HepG2 (cell line): ENCODE results near the gene CREM. TPM values are rescaled to one million over a fixed set of nuclear protein-coding genes. Genes with fewer than 3 reads are reported as not detected.

Experiments
- BHLHE40 ChIP-seq: IDR thresholded peaks from 2 replicates; pipeline ENCODE4 v1.6.1; 2011; ENCODE audit warnings: low read length, improper control_type of control experiment
- EP300 ChIP-seq, 3 experiments: sonication (generic) in 1 of 3; formaldehyde crosslinking in 1 of 3; IDR thresholded peaks; 2 replicates each; pipeline versions ENCODE4 v1.5.1 to v1.6.1; 2011 to 2020; ENCODE audit warnings: low read depth in 2 of 3, low read length in 2 of 3, borderline replicate concordance in 1 of 3, improper control_type of control experiment in 1 of 3, mild to moderate bottlenecking in 1 of 3, missing genetic modification reagents in 1 of 3, moderate library complexity in 1 of 3
- HDAC1 ChIP-seq: sonication (generic); formaldehyde crosslinking; IDR thresholded peaks from 2 replicates; pipeline ENCODE4 v1.5.1; 2020; ENCODE audit warnings: mild to moderate bottlenecking, missing genetic modification reagents
- HNF4G ChIP-seq, 2 experiments: sonication (generic) in 1 of 2; formaldehyde crosslinking in 1 of 2; IDR thresholded peaks; 2 replicates each; pipeline versions ENCODE4 v1.4.0 to v1.6.1; 2011 to 2020; ENCODE audit warnings: borderline replicate concordance in 2 of 2, low read depth in 2 of 2, mild to moderate bottlenecking in 2 of 2, low read length in 1 of 2, missing genetic modification reagents in 1 of 2, moderate library complexity in 1 of 2
- HOXD1 ChIP-seq: sonication (generic); formaldehyde crosslinking; IDR thresholded peaks from 2 replicates; pipeline ENCODE4 v1.5.0; 2020; ENCODE audit warnings: missing genetic modification reagents
- KDM5A ChIP-seq: fragments of 200-600 bp; sonication (generic); IDR thresholded peaks from 2 replicates; pipeline ENCODE4 v1.7.0; 2018; ENCODE audit warnings: antibody characterized with exemption, mild to moderate bottlenecking, low read length, borderline replicate concordance
- MBD4 ChIP-seq: IDR thresholded peaks from 2 replicates; pipeline ENCODE4 v1.6.1; 2012; ENCODE audit warnings: low read length, inconsistent platforms, borderline replicate concordance
- NCOA5 ChIP-seq: sonication (generic); formaldehyde crosslinking; IDR thresholded peaks from 2 replicates; pipeline ENCODE4 v1.4.0; 2020; ENCODE audit warnings: missing genetic modification reagents
- RNF2 ChIP-seq: fragments of 450-650 bp; conservative IDR thresholded peaks from 2 replicates; pipeline ENCODE4 v1.6.1; 2016; ENCODE audit warnings: low read depth
- SOX13 ChIP-seq, 3 experiments: fragments of 450-650 bp in 1 of 3; sonication (generic) in 1 of 3; formaldehyde crosslinking in 1 of 3; IDR thresholded peaks in 2 of 3; conservative IDR thresholded peaks in 1 of 3; 2 replicates each; pipeline versions ENCODE4 v1.5.0 to v1.6.1; 2016 to 2020; ENCODE audit warnings: antibody characterized with exemption in 1 of 3, mild to moderate bottlenecking in 1 of 3, missing compliant biosample characterization in 1 of 3, missing genetic modification reagents in 1 of 3, moderate library complexity in 1 of 3
- SUZ12 ChIP-seq: fragments of 150-350 bp; IDR thresholded peaks from 2 replicates; pipeline ENCODE4 v1.6.1; 2014; ENCODE audit warnings: low read depth, low read length
- TAF15 ChIP-seq: fragments of 200-400 bp; formaldehyde crosslinking; IDR thresholded peaks from one replicate; pipeline ENCODE4 v1.6.1; 2018; ENCODE audit warnings: mild to moderate bottlenecking, low read depth, low read length; ENCODE audit not compliant: poor library complexity, severe bottlenecking
- ZFP82 ChIP-seq: sonication (generic); formaldehyde crosslinking; IDR thresholded peaks from 2 replicates; pipeline ENCODE4 v1.5.1; 2020; ENCODE audit warnings: mild to moderate bottlenecking, missing genetic modification reagents, borderline replicate concordance
- ZFX ChIP-seq: sonication (generic); formaldehyde crosslinking; IDR thresholded peaks from 2 replicates; pipeline ENCODE4 v1.4.0; 2020; ENCODE audit warnings: mild to moderate bottlenecking, low read depth, missing genetic modification reagents, moderate library complexity
- ZNF12 ChIP-seq: sonication (generic); formaldehyde crosslinking; IDR thresholded peaks from 2 replicates; pipeline ENCODE4 v1.5.0; 2020; ENCODE audit warnings: missing genetic modification reagents
- ZNF234 ChIP-seq: sonication (generic); formaldehyde crosslinking; conservative IDR thresholded peaks from 2 replicates; pipeline ENCODE4 v1.5.1; 2020; ENCODE audit warnings: mild to moderate bottlenecking, missing genetic modification reagents
- ZNF343 ChIP-seq: sonication (generic); formaldehyde crosslinking; IDR thresholded peaks from 2 replicates; pipeline ENCODE4 v1.4.0; 2020; ENCODE audit warnings: mild to moderate bottlenecking, missing genetic modification reagents
- ZNF577 ChIP-seq: sonication (generic); formaldehyde crosslinking; IDR thresholded peaks from 2 replicates; pipeline ENCODE4 v1.4.0; 2020; ENCODE audit warnings: mild to moderate bottlenecking, low read depth, missing genetic modification reagents, borderline replicate concordance
- ZNF710 ChIP-seq: sonication (generic); formaldehyde crosslinking; IDR thresholded peaks from 2 replicates; pipeline ENCODE4 v1.5.0; 2020; ENCODE audit warnings: mild to moderate bottlenecking, missing genetic modification reagents, borderline replicate concordance
- ZNF720 ChIP-seq: sonication (generic); formaldehyde crosslinking; IDR thresholded peaks from 2 replicates; pipeline ENCODE4 v1.4.0; 2020; ENCODE audit warnings: missing genetic modification reagents
- ZNF749 ChIP-seq: sonication (generic); formaldehyde crosslinking; IDR thresholded peaks from 2 replicates; pipeline ENCODE4 v1.8.0; 2022; ENCODE audit warnings: mild to moderate bottlenecking, missing genetic modification reagents, moderate library complexity, borderline replicate concordance
- ZNF879 ChIP-seq: sonication (generic); formaldehyde crosslinking; IDR thresholded peaks from 2 replicates; pipeline ENCODE4 v1.8.1; 2023; ENCODE audit warnings: missing genetic modification reagents
- ZSCAN20 ChIP-seq: sonication (generic); formaldehyde crosslinking; IDR thresholded peaks from 2 replicates; pipeline ENCODE4 v1.4.0; 2020; ENCODE audit warnings: missing genetic modification reagents, mild to moderate bottlenecking, borderline replicate concordance
- polyA plus RNA-seq, 8 experiments: library from polyadenylated mRNA; depleted of rRNA in 3 of 8; stranded (reverse) in 7 of 8; unstranded in 1 of 8; fragments of >200 nt; fragmentation: Illumina TruSeq in 4 of 8; extraction: Trizol in 4 of 8; gene quantifications; 2 replicates each; pipeline versions ENCODE4 v1.2.1 to v1.2.3, GENCODE V29; 2011 to 2016; ENCODE audit warnings: low read depth in 4 of 8, missing spikeins in 1 of 8, mixed read lengths in 1 of 8; ENCODE audit not compliant: insufficient read depth in 1 of 8
- total RNA-seq, 5 experiments: library from RNA; depleted of rRNA; stranded (reverse); fragments of >200 nt; fragmentation: Illumina TruSeq; extraction: Trizol; gene quantifications; 2 replicates each; pipeline ENCODE4 v1.2.3, GENCODE V29; 2016; ENCODE audit warnings: low read depth in 1 of 5
- TF ChIP-seq, protein P1 (sequence below): sonication (generic); formaldehyde crosslinking; IDR thresholded peaks from 2 replicates; pipeline ENCODE4 v1.8.1; 2022; ENCODE audit warnings: mild to moderate bottlenecking, missing genetic modification reagents
- TF ChIP-seq, protein P2 (sequence below): sonication (generic); formaldehyde crosslinking; IDR thresholded peaks from 2 replicates; pipeline ENCODE4 v1.8.1; 2023; ENCODE audit warnings: mild to moderate bottlenecking, missing genetic modification reagents

Gene CREM
- total and polyA plus RNA-seq, 2 of the 13 experiments (the other 11 are each of a cell fraction or from before 2014, with no cell fraction given) = 21.3 to 25.4 TPM

GRCh38 chr10:35237766-35238512 is 111.3 kb downstream of the CREM start (continued):
- TF ChIP-seq ZNF234 (CRISPR knock-in tag) (no peak), ZNF343 (CRISPR knock-in tag) (no peak), ZNF749 (CRISPR knock-in tag) (no peak), SUZ12 (no peak), MBD4 (no peak), RNF2 (no peak), KDM5A (no peak), NCOA5 (CRISPR knock-in tag) (no peak), TAF15 (no peak), ZFP82 (CRISPR knock-in tag) (no peak), HNF4G (IDR thresholded peaks at IDR 0.05; ENCODE audit: borderline replicate concordance, low read depth, low read length) (no peak), HNF4G (CRISPR knock-in tag; IDR thresholded peaks at IDR 0.05; ENCODE audit: borderline replicate concordance, low read depth) (no peak), ZNF577 (CRISPR knock-in tag) (no peak), ZNF710 (no peak), BHLHE40 (0 out of 2 replicates have a peak, but pooled peaks have one; percentile 33), SOX13 (IDR thresholded peaks at IDR 0.05) (no peak), SOX13 (CRISPR knock-in tag; conservative IDR thresholded peaks at IDR 0.05 in 1 of 2, IDR thresholded peaks at IDR 0.05 in 1 of 2) (peak in 1 of 2 experiments; percentile 19; a peak in 1 of 4 replicates), HOXD1 (no peak), ZSCAN20 (CRISPR knock-in tag) (no peak), ZNF879 (CRISPR knock-in tag) (no peak), ZNF720 (no peak), HDAC1 (no peak), EP300 (IDR thresholded peaks at IDR 0.05; ENCODE audit: low read depth in 2 of 2, low read length in 2 of 2) (no peak), EP300 (CRISPR knock-in tag; IDR thresholded peaks at IDR 0.05; ENCODE audit: borderline replicate concordance) (0 out of 2 replicates have a peak, but pooled peaks have one; percentile 29), ZNF12 (CRISPR knock-in tag) (no peak), ZFX (CRISPR knock-in tag) (no peak)
- TF ChIP-seq, protein P1, sequence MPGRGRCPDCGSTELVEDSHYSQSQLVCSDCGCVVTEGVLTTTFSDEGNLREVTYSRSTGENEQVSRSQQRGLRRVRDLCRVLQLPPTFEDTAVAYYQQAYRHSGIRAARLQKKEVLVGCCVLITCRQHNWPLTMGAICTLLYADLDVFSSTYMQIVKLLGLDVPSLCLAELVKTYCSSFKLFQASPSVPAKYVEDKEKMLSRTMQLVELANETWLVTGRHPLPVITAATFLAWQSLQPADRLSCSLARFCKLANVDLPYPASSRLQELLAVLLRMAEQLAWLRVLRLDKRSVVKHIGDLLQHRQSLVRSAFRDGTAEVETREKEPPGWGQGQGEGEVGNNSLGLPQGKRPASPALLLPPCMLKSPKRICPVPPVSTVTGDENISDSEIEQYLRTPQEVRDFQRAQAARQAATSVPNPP (CRISPR knock-in tag) = no peak
- TF ChIP-seq, protein P2, sequence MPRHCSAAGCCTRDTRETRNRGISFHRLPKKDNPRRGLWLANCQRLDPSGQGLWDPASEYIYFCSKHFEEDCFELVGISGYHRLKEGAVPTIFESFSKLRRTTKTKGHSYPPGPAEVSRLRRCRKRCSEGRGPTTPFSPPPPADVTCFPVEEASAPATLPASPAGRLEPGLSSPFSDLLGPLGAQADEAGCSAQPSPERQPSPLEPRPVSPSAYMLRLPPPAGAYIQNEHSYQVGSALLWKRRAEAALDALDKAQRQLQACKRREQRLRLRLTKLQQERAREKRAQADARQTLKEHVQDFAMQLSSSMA = no peak
